Middle frontal gyrus (tissue), 1 donor: ENCODE results near the gene OSTC.

Experiments used
- DNase-seq: peaks from one replicate; pipeline ENCODE4 v3.0.0-alpha.2; 2015; ENCODE audit warnings: low spot score; ENCODE audit errors: extremely low spot score

The OSTC gene

DNA sequence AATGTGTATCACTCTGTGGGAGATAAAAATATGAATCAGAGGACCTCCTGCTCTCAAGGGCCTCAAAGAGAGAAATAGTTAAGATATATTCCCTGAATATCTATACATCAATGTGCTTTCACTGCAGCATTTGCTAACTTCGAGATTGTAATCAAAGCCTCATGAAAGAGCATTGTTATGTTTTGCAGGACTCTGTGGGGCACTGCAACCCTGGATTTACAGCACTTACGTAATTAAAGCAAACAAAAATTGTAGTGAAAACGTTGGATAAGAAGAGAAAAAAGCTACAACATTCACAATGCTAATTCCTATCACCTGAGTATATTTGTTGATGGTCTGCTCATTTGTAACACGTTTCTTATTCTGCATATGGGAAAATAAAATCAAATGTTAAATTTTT lies 64.5 kb downstream of the OSTC start:
- no peak for DNase-seq

DNA sequence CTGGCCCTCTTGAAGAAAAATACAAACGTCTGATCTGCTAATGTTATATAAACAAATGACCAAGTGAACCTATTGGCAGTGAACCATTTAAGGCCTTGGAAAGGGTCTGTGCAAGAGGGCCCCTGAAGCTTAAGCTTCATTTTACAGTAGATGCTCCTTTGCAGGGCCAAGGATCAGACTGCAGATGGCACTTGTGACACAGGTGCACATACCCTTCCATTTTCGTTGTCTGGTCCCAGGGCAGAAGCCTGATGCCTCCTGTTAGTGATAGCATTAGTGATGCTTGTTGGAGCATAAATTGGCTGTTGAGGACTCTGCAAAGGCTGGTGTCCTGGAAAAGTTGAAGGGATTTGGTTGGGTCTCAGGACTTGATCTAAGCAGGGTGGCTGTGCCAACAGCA lies 65.9 kb downstream of the OSTC start:
- DNase-seq: no peak

DNA sequence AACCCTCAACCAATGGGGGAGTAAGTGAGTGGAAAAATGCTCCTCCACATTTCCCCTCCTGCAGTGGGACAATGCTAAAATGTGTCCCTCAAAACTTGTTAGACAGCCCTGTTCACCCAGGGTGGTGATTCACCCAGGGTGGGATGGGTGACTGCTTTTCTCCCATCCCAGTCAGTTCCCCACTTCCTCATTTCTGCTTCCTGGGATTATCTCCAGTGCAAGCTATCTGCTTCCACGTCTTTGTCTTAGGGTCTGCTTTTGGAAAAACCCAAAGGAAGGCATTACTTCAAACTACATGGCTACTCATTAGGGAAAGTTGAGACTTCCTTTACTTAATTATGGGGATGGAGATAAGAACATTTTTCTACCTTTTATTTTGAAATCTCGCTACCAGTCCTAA lies 67.0 kb downstream of the OSTC start:
- no peak for DNase-seq
